ENCODE data around the gene IGFBPL1. TPM values are rescaled to one million over a fixed set of nuclear protein-coding genes. Genes with fewer than 3 reads are reported as not detected.

Gene IGFBPL1
- total RNA-seq, 1 donor from 2014 or later = 0.35 TPM

DNA sequence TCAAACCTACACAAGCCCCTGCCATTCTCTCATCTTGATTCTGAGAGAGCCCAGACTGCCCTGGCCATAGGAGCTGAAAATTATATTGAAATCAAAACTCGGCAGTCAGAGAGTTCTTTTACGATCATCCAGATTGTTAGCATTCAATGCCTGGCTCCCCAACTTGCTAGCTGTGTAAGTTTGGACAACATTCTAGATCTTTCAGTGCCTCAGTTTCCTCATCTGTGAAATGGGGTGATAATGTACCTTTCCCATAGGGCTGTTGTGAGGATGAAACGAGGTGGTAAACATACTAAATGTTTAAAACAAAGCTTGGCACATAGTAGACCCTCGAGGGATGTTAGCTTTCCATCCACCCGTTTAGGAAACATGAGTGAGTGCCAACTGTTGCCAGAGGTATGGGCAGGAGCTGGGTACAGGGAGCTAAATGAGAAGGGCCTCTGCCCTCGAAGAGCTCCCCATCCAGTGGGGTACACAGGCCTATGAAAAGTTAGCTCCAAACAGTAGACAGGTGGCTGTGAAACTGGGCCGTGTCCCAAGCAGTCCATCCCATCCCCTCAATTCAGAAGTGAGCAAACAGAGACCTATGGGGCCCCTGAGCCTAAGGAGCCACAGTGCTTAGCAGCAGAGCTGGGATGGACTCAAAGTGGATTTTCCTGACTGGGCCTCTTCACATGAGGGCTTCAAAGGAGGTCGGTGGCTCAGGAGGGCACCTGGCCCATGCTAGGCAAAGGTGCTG lies 17.3 kb upstream of the IGFBPL1 start:
- intact Hi-C loops (cut with DNase I) = no loop called here
- DNase-seq (no peak), ATAC-seq (no peak)
- Histone ChIP-seq H3K9me3 (no peaks in the 10 kb centered on the region), H3K36me3 (no peaks in the 10 kb centered on the region), H3K27me3 (ENCODE audit: low read depth) (peaks cover 7% of the 10 kb centered on the region), H3K4me3 (no peak overlapping the region), H3K27ac (no peak overlapping the region), H3K4me1 (peaks cover 5% of the 10 kb centered on the region)
- TF ChIP-seq, protein P1, sequence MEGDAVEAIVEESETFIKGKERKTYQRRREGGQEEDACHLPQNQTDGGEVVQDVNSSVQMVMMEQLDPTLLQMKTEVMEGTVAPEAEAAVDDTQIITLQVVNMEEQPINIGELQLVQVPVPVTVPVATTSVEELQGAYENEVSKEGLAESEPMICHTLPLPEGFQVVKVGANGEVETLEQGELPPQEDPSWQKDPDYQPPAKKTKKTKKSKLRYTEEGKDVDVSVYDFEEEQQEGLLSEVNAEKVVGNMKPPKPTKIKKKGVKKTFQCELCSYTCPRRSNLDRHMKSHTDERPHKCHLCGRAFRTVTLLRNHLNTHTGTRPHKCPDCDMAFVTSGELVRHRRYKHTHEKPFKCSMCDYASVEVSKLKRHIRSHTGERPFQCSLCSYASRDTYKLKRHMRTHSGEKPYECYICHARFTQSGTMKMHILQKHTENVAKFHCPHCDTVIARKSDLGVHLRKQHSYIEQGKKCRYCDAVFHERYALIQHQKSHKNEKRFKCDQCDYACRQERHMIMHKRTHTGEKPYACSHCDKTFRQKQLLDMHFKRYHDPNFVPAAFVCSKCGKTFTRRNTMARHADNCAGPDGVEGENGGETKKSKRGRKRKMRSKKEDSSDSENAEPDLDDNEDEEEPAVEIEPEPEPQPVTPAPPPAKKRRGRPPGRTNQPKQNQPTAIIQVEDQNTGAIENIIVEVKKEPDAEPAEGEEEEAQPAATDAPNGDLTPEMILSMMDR (IDR thresholded peaks at IDR 0.05) = no peak

DNA sequence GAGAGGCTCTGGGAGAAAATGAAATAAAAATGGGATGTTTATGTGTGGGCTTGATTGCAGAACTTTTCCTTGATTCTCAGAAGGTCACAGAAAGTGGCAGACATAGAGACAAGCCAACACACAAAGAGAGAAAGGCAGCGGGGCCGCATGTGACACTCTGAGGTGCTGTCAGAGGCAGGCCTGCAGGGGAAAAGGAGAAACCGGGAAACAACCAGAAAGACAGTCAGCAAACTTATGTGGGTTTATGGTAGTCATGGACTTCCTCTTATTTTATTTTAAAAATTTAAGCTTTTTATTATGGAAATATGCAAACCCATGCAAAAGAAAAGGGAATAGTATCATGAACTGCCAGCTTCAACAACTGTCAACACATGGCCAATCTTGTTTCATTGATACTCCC lies 16.3 kb upstream of the IGFBPL1 start:
- H3K4me3 ChIP-seq = no peak overlapping the region
- intact Hi-C loops (cut with DNase I) = no loop called here
- H3K9me3 ChIP-seq = no peaks in the 10 kb centered on the region
- TF ChIP-seq, protein P1 (IDR thresholded peaks at IDR 0.05) = no peak
- ATAC-seq = no peak
- H3K4me1 ChIP-seq = peaks cover 5% of the 10 kb centered on the region
- no peak for DNase-seq
- H3K27ac ChIP-seq = no peak overlapping the region
- H3K27me3 ChIP-seq (ENCODE audit: low read depth) = peaks cover 7% of the 10 kb centered on the region
- H3K36me3 ChIP-seq = no peaks in the 10 kb centered on the region

DNA sequence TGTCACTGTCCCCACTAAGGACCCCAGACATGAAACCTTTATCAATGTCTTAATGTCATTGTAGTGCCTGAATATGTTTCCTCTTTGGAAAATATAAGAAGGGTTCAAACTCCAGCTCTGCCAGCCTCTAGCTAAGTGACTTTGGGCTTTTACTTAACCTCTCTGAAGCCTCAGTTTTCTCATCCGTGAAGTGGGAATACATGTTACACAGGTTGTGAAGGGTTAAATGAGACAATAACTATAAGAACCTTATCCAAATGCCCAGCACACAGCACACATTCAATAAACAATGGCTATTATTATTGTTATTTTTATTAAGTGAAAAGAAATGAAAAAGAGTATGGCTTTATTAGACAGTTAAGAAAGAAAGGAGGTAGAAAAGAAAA lies 15.7 kb upstream of the IGFBPL1 start:
- TF ChIP-seq, protein P1 (IDR thresholded peaks at IDR 0.05) = no peak
- H3K4me3 ChIP-seq = no peak overlapping the region
- intact Hi-C loops (cut with DNase I) = no loop called here
- peaks cover 7% of the 10 kb centered on the region for H3K27me3 ChIP-seq (ENCODE audit: low read depth)
- H3K4me1 ChIP-seq = peaks cover 5% of the 10 kb centered on the region
- H3K27ac ChIP-seq = no peak overlapping the region
- no peak for DNase-seq
- no peak for ATAC-seq
- H3K9me3 ChIP-seq = no peaks in the 10 kb centered on the region
- no peaks in the 10 kb centered on the region for H3K36me3 ChIP-seq

DNA sequence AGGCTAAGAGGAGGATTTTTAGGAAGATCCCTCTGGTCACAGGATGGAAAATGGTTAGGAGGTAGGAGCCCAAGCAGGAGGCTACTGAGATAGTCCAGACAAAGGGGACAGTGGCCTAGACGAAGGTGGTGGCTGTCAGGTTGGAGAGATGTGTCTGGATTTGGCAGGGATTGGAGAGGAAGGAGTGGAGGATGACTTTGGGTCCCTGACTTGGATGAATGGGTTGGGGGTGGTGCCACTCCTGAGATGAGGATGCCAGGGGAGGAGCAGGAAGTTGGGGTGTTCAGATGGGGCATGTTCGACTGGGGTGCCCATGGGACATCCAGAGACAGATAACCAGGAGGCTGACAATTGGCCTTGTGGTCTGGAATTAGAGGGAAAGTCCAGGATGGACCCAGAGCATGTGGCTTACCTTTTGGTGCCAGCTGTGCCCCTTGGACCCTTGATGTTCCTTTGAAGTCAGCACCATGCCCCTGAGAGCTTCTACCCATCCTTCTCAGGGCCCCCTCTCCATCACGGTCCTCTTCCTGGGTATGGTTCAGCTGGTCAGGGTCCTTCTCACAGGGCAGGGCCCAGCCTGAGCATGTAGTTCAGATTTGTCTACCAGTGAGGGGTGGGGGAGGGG lies 15.1 kb upstream of the IGFBPL1 start:
- no peak overlapping the region for H3K4me3 ChIP-seq
- TF ChIP-seq, protein P1 (IDR thresholded peaks at IDR 0.05) = no peak
- H3K27ac ChIP-seq = no peak overlapping the region
- intact Hi-C loops (cut with DNase I) = no loop called here
- peaks cover 5% of the 10 kb centered on the region for H3K4me1 ChIP-seq
- no peaks in the 10 kb centered on the region for H3K36me3 ChIP-seq
- H3K9me3 ChIP-seq = no peaks in the 10 kb centered on the region
- DNase-seq = no peak
- peaks cover 7% of the 10 kb centered on the region for H3K27me3 ChIP-seq (ENCODE audit: low read depth)
- ATAC-seq = no peak

DNA sequence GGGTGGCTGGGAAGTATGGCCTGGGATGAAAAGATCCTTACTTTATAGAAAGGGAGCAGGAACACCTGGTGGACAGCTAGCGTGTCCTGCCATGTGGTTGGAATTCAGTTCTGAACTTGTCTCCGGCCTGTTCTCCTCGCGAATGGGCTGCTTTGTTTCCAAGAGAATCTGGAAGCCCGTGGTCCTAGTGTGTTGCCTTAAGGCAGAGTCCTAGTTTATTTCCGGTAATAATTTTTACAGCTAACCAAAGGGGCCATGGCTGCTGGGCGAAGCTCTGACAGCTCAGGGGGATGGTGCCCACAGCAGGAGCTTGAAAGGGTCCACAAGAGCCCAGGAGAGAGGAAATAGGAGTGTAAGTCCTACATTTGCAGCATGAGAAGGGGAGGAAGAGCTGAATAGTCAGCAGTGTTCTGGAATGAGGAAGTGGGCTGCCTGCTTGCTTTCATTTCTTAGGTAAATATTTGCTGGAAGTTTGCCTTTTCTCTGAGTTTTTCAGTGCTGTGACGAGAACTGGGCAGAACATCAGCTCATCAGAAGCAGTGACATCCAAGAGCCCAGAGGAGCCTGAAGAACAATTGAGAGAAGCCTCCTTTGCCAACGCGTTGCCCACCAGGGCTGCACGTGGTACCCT lies 13.1 kb upstream of the IGFBPL1 start:
- TF ChIP-seq, protein P1 (IDR thresholded peaks at IDR 0.05) = no peak
- Histone ChIP-seq H3K36me3 (no peaks in the 10 kb centered on the region), H3K4me3 (no peak overlapping the region), H3K27me3 (ENCODE audit: low read depth) (peaks cover 3% of the 10 kb centered on the region), H3K4me1 (peaks cover 5% of the 10 kb centered on the region), H3K27ac (peak overlapping the region; percentile 22), H3K9me3 (no peaks in the 10 kb centered on the region)
- intact Hi-C loops (cut with DNase I) = no loop called here
- peak; percentile 74 to 87 for ATAC-seq
- no peak for DNase-seq
